ENCODE measurements around the gene CYP2R1.

Gene CYP2R1

DNA sequence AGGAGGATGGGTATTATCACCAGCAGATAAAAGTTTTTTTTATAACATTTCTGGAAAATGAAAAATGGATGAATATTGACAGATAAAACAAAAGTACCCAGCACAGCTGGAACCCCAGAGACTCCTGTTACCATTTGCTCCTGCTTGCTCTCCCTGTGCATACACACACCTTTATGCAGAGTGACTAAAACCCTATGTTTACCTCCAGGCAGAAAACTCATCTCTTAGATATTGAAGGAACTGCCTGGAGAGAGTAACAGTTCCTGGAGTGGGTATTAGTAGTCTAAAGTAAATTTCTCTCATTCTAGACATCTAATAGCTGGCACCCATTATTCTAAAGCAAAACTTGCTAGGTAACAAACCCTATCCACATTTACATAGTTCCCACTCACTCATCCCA lies 38.0 kb downstream of the CYP2R1 start:
- Histone ChIP-seq H3K4me3 (ENCODE audit: insufficient read depth, low read length, poor library complexity, severe bottlenecking) (no peak overlapping the region), H3K27me3 (ENCODE audit: low read length) (no peaks in the 10 kb centered on the region), H4K20me1 (ENCODE audit: low read depth, low read length) (no peaks in the 10 kb centered on the region), H3K9me2 (replicated peaks; ENCODE audit: insufficient read depth, low read length) (no peaks in the 10 kb centered on the region), H3F3A (ENCODE audit: insufficient read depth) (no peaks in the 10 kb centered on the region), H3K27ac (ENCODE audit: low read depth, low read length) (no peak overlapping the region), H2AFZ (ENCODE audit: low read depth, low read length, severe bottlenecking) (no peak overlapping the region), H3K79me2 (ENCODE audit: insufficient read depth, low read length) (no peaks in the 10 kb centered on the region), H3K4me2 (ENCODE audit: low read depth, low read length, poor library complexity, severe bottlenecking) (no peak overlapping the region), H3K9me3 (ENCODE audit: insufficient read depth, low read length) (no peaks in the 10 kb centered on the region), H3K36me3 (ENCODE audit: low read length) (no peaks in the 10 kb centered on the region), H3K9ac (ENCODE audit: low read length) (no peak overlapping the region)
- TF ChIP-seq CTCF (IDR thresholded peaks at IDR 0.05; ENCODE audit: insufficient read depth, low read length, poor library complexity, severe bottlenecking) (no peak), EZH2phosphoT487 (conservative IDR thresholded peaks at IDR 0.05; ENCODE audit: low read length) (no peak)

DNA sequence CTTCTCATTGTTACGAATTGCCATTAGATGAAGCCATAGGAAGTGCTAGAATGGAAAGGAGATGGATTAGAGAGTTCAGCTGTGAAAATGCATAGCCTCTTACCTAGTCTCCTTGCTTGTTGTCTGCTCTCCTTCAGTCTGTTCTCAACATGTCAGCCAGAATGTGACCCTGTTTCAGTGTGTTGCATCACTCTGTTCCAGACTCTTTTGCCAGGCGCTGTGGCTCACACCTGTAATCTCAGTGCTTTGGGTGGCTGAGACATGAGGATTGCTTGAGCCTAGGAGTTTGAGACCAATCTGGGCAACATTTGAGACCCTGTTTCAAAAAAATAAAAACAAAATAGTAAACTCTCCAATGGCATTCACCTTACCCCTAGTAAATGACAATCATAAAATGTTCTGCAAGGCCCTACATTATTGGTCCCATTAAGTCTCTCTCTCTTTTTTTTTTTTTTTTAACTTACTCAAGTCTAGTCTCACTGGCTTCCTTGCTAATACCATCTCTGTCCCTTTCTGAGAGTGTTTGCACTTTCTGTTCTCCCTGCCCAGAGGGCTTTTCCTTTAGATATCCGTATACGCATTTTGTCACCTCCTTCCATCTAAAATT lies 39.4 kb downstream of the CYP2R1 start:
- Histone ChIP-seq H3K4me2 (ENCODE audit: low read depth, low read length, poor library complexity, severe bottlenecking) (no peak overlapping the region), H3K27ac (ENCODE audit: low read depth, low read length) (no peak overlapping the region), H3K9me2 (replicated peaks; ENCODE audit: insufficient read depth, low read length) (no peaks in the 10 kb centered on the region), H3K4me3 (ENCODE audit: insufficient read depth, low read length, poor library complexity, severe bottlenecking) (no peak overlapping the region), H3K9me3 (ENCODE audit: insufficient read depth, low read length) (no peaks in the 10 kb centered on the region), H4K20me1 (ENCODE audit: low read depth, low read length) (no peaks in the 10 kb centered on the region), H2AFZ (ENCODE audit: low read depth, low read length, severe bottlenecking) (no peak overlapping the region), H3K27me3 (ENCODE audit: low read length) (no peaks in the 10 kb centered on the region), H3F3A (ENCODE audit: insufficient read depth) (no peaks in the 10 kb centered on the region), H3K79me2 (ENCODE audit: insufficient read depth, low read length) (no peaks in the 10 kb centered on the region), H3K9ac (ENCODE audit: low read length) (no peak overlapping the region), H3K36me3 (ENCODE audit: low read length) (no peaks in the 10 kb centered on the region)
- TF ChIP-seq CTCF (IDR thresholded peaks at IDR 0.05; ENCODE audit: insufficient read depth, low read length, poor library complexity, severe bottlenecking) (no peak), EZH2phosphoT487 (conservative IDR thresholded peaks at IDR 0.05; ENCODE audit: low read length) (no peak)

- no peaks in the 10 kb centered on the region for H3K9me3 ChIP-seq (ENCODE audit: insufficient read depth, low read length)
- no peak overlapping the region for H3K27ac ChIP-seq (ENCODE audit: low read depth, low read length)
- H3K4me3 ChIP-seq (ENCODE audit: insufficient read depth, low read length, poor library complexity, severe bottlenecking): no peak overlapping the region
- no peaks in the 10 kb centered on the region for H3K79me2 ChIP-seq (ENCODE audit: insufficient read depth, low read length)
- no peaks in the 10 kb centered on the region for H4K20me1 ChIP-seq (ENCODE audit: low read depth, low read length)
- no peaks in the 10 kb centered on the region for H3K27me3 ChIP-seq (ENCODE audit: low read length)
- H3K4me2 ChIP-seq (ENCODE audit: low read depth, low read length, poor library complexity, severe bottlenecking): no peak overlapping the region
- no peaks in the 10 kb centered on the region for H3K36me3 ChIP-seq (ENCODE audit: low read length)
- H3K9me2 ChIP-seq (replicated peaks; ENCODE audit: insufficient read depth, low read length): no peaks in the 10 kb centered on the region
- H2AFZ ChIP-seq (ENCODE audit: low read depth, low read length, severe bottlenecking): no peak overlapping the region
- TF ChIP-seq CTCF (IDR thresholded peaks at IDR 0.05; ENCODE audit: insufficient read depth, low read length, poor library complexity, severe bottlenecking) (no peak), EZH2phosphoT487 (conservative IDR thresholded peaks at IDR 0.05; ENCODE audit: low read length) (no peak)
- no peak overlapping the region for H3K9ac ChIP-seq (ENCODE audit: low read length)
- no peaks in the 10 kb centered on the region for H3F3A ChIP-seq (ENCODE audit: insufficient read depth)
Observed at GRCh38 chr11:14842002-14842401, 50.0 kb downstream of the CYP2R1 start.

Data from SU-DHL-6 (cell line).